GM18519 (cell line): ENCODE results near the gene NME4.
"Not testable (repeated sequence)": the region's sequence is repeated elsewhere in the genome, so short reads cannot be mapped to it uniquely, and the experiment has no call there.

Source experiments
- ATAC-seq: cut with Tn5 transposase; IDR thresholded peaks from one replicate; pipeline ENCODE4 v1.9.1; 2021; ENCODE audit warnings: mild to moderate bottlenecking, moderate library complexity; ENCODE audit not compliant: unreplicated experiment, low FRiP score

Gene NME4

GRCh38 chr16:396199-396598 is 800 bp upstream of the NME4 start:
- no peak for ATAC-seq

- no peak for ATAC-seq
Observed at GRCh38 chr16:396605-397004, 394 bp upstream of the NME4 start.

- ATAC-seq: no peak
Observed at GRCh38 chr16:397736-398332, 835 bp downstream of the NME4 start.

GRCh38 chr16:398561-399339 is 1.8 kb downstream of the NME4 start:
- no peak for ATAC-seq

- no peak for ATAC-seq
Observed at GRCh38 chr16:399340-400019, 2.5 kb downstream of the NME4 start.

- no peak for ATAC-seq
Observed at GRCh38 chr16:400061-400591, 3.1 kb downstream of the NME4 start.

GRCh38 chr16:401468-402348 is 4.7 kb downstream of the NME4 start, which contains the start of gene DECR2:
Gene DECR2, plus strand, starts transcription at chr16:401885. Its CDS starts 79 bp downstream, at chr16:401964.
- ATAC-seq: peak; percentile 37

GRCh38 chr16:404971-405486 is 8.0 kb downstream of the NME4 start:
- ATAC-seq: no peak

GRCh38 chr16:405548-406506 is 8.8 kb downstream of the NME4 start:
- no peak for ATAC-seq

- no peak for ATAC-seq
Observed at GRCh38 chr16:407253-407652, 10.3 kb downstream of the NME4 start.

GRCh38 chr16:410516-411178 is 13.6 kb downstream of the NME4 start:
- no peak for ATAC-seq

GRCh38 chr16:411576-412265 is 14.7 kb downstream of the NME4 start:
- no peak for ATAC-seq

- ATAC-seq: no peak
Observed at GRCh38 chr16:414395-415169, 17.6 kb downstream of the NME4 start.

GRCh38 chr16:415170-415498 is 18.1 kb downstream of the NME4 start:
- ATAC-seq: not testable (repeated sequence)

- ATAC-seq: not testable (repeated sequence)
Observed at GRCh38 chr16:422179-422578, 25.2 kb downstream of the NME4 start.

GRCh38 chr16:424033-424622 is 27.1 kb downstream of the NME4 start:
- no peak for ATAC-seq

GRCh38 chr16:424623-425081 is 27.7 kb downstream of the NME4 start:
- no peak for ATAC-seq
